Measurements from ENCODE around the gene KDM4D.

KDM4D gene

DNA sequence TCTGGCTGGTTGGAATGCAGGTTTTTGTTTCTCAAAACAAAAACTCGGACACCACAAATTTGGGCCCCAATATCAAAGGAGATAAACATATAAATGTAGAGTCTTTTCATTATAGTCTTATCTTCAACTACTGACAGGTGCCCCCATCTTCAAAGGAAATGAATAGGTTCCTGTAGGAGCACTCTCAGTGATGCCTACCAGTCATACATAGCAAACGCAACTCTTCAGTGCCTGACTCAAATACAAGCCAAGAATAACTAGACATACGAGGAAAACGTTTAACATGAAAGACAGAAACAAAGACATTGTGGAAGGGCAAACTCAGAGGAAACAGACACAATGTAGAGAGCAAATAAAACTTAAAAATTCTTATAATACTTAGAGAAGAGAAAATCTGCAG lies 13.9 kb downstream of the KDM4D start:
- no peak overlapping the region for H3K9ac ChIP-seq (ENCODE audit: low read depth, low read length, poor library complexity, severe bottlenecking)
- no peaks in the 10 kb centered on the region for H3K36me3 ChIP-seq (ENCODE audit: insufficient read depth, low read length)
- no peaks in the 10 kb centered on the region for H4K20me1 ChIP-seq (ENCODE audit: insufficient read depth, low read length, poor library complexity, severe bottlenecking)
- TF ChIP-seq EZH2phosphoT487 (IDR thresholded peaks at IDR 0.05; ENCODE audit: borderline replicate concordance): no peak
- TF ChIP-seq, protein P1, sequence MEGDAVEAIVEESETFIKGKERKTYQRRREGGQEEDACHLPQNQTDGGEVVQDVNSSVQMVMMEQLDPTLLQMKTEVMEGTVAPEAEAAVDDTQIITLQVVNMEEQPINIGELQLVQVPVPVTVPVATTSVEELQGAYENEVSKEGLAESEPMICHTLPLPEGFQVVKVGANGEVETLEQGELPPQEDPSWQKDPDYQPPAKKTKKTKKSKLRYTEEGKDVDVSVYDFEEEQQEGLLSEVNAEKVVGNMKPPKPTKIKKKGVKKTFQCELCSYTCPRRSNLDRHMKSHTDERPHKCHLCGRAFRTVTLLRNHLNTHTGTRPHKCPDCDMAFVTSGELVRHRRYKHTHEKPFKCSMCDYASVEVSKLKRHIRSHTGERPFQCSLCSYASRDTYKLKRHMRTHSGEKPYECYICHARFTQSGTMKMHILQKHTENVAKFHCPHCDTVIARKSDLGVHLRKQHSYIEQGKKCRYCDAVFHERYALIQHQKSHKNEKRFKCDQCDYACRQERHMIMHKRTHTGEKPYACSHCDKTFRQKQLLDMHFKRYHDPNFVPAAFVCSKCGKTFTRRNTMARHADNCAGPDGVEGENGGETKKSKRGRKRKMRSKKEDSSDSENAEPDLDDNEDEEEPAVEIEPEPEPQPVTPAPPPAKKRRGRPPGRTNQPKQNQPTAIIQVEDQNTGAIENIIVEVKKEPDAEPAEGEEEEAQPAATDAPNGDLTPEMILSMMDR (conservative IDR thresholded peaks at IDR 0.05; ENCODE audit: low read length): no peak
- H3K27me3 ChIP-seq (ENCODE audit: insufficient read depth, low read length, poor library complexity, severe bottlenecking): peaks cover 49% of the 10 kb centered on the region
- H3K4me3 ChIP-seq (ENCODE audit: low read length, poor library complexity, severe bottlenecking): no peak overlapping the region
- no peaks in the 10 kb centered on the region for H3K9me3 ChIP-seq (ENCODE audit: insufficient read depth, low read depth, low read length)
- no peaks in the 10 kb centered on the region for H3K79me2 ChIP-seq (ENCODE audit: insufficient read depth, low read length)
- H3K4me1 ChIP-seq (ENCODE audit: insufficient read depth, low read length, poor library complexity, severe bottlenecking): no peaks in the 10 kb centered on the region
- no peaks in the 10 kb centered on the region for H3F3A ChIP-seq (ENCODE audit: low read depth)
- no peak overlapping the region for H3K4me2 ChIP-seq (ENCODE audit: low read depth, low read length, poor library complexity, severe bottlenecking)
- H2AFZ ChIP-seq (ENCODE audit: low read length): no peak overlapping the region
- H3K9me2 ChIP-seq (replicated peaks; ENCODE audit: low read depth, low read length): no peaks in the 10 kb centered on the region

GRCh38 chr11:94988748-94989147 lies 15.2 kb downstream of the KDM4D start:
- Histone ChIP-seq H3K27me3 (ENCODE audit: insufficient read depth, low read length, poor library complexity, severe bottlenecking) (peaks cover 52% of the 10 kb centered on the region), H3K9ac (ENCODE audit: low read depth, low read length, poor library complexity, severe bottlenecking) (no peak overlapping the region), H3K79me2 (ENCODE audit: insufficient read depth, low read length) (no peaks in the 10 kb centered on the region), H3K9me3 (ENCODE audit: insufficient read depth, low read depth, low read length) (no peaks in the 10 kb centered on the region), H3K4me3 (ENCODE audit: low read length, poor library complexity, severe bottlenecking) (no peak overlapping the region), H3K4me2 (ENCODE audit: low read depth, low read length, poor library complexity, severe bottlenecking) (no peak overlapping the region), H4K20me1 (ENCODE audit: insufficient read depth, low read length, poor library complexity, severe bottlenecking) (no peaks in the 10 kb centered on the region), H3F3A (ENCODE audit: low read depth) (no peaks in the 10 kb centered on the region), H3K36me3 (ENCODE audit: insufficient read depth, low read length) (no peaks in the 10 kb centered on the region), H3K9me2 (replicated peaks; ENCODE audit: low read depth, low read length) (no peaks in the 10 kb centered on the region), H3K4me1 (ENCODE audit: insufficient read depth, low read length, poor library complexity, severe bottlenecking) (no peaks in the 10 kb centered on the region), H2AFZ (ENCODE audit: low read length) (no peak overlapping the region)
- TF ChIP-seq EZH2phosphoT487 (IDR thresholded peaks at IDR 0.05; ENCODE audit: borderline replicate concordance): no peak
- TF ChIP-seq, protein P1 (conservative IDR thresholded peaks at IDR 0.05; ENCODE audit: low read length): no peak

DNA sequence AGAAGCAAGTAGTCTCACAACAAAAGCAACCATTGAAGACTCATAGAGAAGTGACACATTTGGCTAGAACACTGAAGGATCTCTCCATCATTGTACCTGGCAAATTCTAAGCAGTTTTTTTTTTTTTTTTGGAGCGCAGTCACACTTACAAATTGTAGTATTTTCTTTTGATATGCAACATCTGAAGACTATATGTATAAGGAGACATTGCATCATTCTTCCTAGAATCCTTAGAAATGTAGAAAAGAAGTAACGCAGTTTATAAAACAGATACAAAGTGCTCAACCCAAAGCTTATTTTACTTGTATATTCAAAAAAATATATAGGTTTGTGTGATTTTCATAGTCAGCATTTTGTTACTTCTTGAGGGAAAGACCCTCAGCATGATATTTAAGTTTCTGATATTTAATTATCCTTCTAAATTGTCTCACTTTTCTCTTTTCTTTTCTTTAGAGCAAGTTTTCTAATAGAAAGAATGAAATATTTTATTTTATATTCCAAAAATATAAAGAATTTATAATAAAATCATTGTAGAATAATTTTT lies 20.0 kb downstream of the KDM4D start:
- H3K4me1 ChIP-seq (ENCODE audit: insufficient read depth, low read length, poor library complexity, severe bottlenecking): no peaks in the 10 kb centered on the region
- no peak overlapping the region for H3K4me2 ChIP-seq (ENCODE audit: low read depth, low read length, poor library complexity, severe bottlenecking)
- H3K4me3 ChIP-seq (ENCODE audit: low read length, poor library complexity, severe bottlenecking): no peak overlapping the region
- H2AFZ ChIP-seq (ENCODE audit: low read length): no peak overlapping the region
- peaks cover 53% of the 10 kb centered on the region for H3K27me3 ChIP-seq (ENCODE audit: insufficient read depth, low read length, poor library complexity, severe bottlenecking)
- H4K20me1 ChIP-seq (ENCODE audit: insufficient read depth, low read length, poor library complexity, severe bottlenecking): no peaks in the 10 kb centered on the region
- TF ChIP-seq, protein P1 (conservative IDR thresholded peaks at IDR 0.05; ENCODE audit: low read length): no peak
- no peak for TF ChIP-seq EZH2phosphoT487 (IDR thresholded peaks at IDR 0.05; ENCODE audit: borderline replicate concordance)
- H3F3A ChIP-seq (ENCODE audit: low read depth): no peaks in the 10 kb centered on the region
- no peaks in the 10 kb centered on the region for H3K9me2 ChIP-seq (replicated peaks; ENCODE audit: low read depth, low read length)
- no peaks in the 10 kb centered on the region for H3K9me3 ChIP-seq (ENCODE audit: insufficient read depth, low read depth, low read length)
- no peaks in the 10 kb centered on the region for H3K79me2 ChIP-seq (ENCODE audit: insufficient read depth, low read length)
- H3K9ac ChIP-seq (ENCODE audit: low read depth, low read length, poor library complexity, severe bottlenecking): no peak overlapping the region
- no peaks in the 10 kb centered on the region for H3K36me3 ChIP-seq (ENCODE audit: insufficient read depth, low read length)

All from Loucy (cell line).